Mucosa of rectum (tissue), 2 donors: ENCODE results near the gene IQSEC2.

Experiments used
- H3K27ac ChIP-seq, 2 donors: one replicate each; pipeline ENCODE4 v1.7.0; 2013; ENCODE audit warnings: inconsistent platforms in 2 of 2, low read depth in 2 of 2, low read length in 2 of 2
- H3K27me3 ChIP-seq, 2 donors: one replicate each; pipeline ENCODE4 v1.7.0; 2013; ENCODE audit warnings: low read length in 2 of 2; ENCODE audit not compliant: control insufficient read depth in 2 of 2, insufficient read depth in 2 of 2
- H3K36me3 ChIP-seq, 2 donors: one replicate each; pipeline ENCODE4 v1.7.0; 2013; ENCODE audit warnings: low read length in 2 of 2; ENCODE audit not compliant: control insufficient read depth in 2 of 2, insufficient read depth in 2 of 2
- H3K4me1 ChIP-seq, 2 donors: one replicate each; pipeline ENCODE4 v1.7.0; 2013; ENCODE audit warnings: low read length in 2 of 2, mild to moderate bottlenecking in 1 of 2; ENCODE audit not compliant: control insufficient read depth in 2 of 2, insufficient read depth in 2 of 2
- H3K4me3 ChIP-seq, 2 donors: one replicate each; pipeline ENCODE4 v1.7.0; 2013; ENCODE audit warnings: low read length in 2 of 2
- H3K9ac ChIP-seq, 2 donors: one replicate each; pipeline ENCODE4 v1.7.0; 2013; ENCODE audit warnings: low read length in 2 of 2, low read depth in 1 of 2, mild to moderate bottlenecking in 1 of 2
- H3K9me3 ChIP-seq, 2 donors: one replicate each; pipeline ENCODE4 v1.7.0; 2013; ENCODE audit warnings: low read length in 2 of 2; ENCODE audit not compliant: control insufficient read depth in 2 of 2
- donor health status: healthy.
- donor health status: Normal muscosa, but diverticular disease.

Gene IQSEC2

DNA sequence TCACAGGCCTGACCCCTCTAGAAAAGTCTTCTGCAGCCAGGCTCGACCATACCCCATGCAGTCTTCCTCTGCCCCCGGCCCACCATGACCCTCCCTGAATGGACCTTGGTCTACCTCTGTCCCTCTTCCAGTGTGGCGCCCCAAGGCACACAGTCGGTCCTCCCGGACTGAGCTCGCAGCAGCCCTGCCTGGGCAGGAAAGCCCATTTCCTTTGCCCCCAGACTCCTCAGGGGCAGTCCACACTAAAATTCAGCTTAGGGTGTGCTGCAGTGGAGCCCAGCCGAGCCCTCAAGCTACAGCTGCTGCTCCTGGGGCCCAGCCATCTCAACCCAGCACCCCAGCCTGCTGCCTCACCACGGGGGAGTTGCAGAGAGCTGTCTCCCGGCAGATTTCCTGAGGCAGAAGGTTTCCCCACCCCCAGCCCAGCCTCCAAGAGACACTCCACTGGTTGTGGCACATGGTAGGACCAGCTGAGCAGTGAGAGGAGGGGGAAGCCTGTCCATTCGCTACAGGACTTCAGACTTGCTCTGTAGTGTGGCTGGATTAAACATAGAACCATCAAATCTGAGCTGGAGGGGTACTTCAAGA, 37.5 kb upstream of the IQSEC2 start:
- Histone ChIP-seq H3K9me3 (no peaks in the 10 kb centered on the region), H3K4me1 (peaks cover 0 to 4% of the 10 kb centered on the region in 2 donors), H3K9ac (no peak overlapping the region), H3K36me3 (no peaks in the 10 kb centered on the region), H3K27me3 (peaks cover 42 to 48% of the 10 kb centered on the region in 2 donors), H3K4me3 (no peak overlapping the region), H3K27ac (no peak overlapping the region)

DNA sequence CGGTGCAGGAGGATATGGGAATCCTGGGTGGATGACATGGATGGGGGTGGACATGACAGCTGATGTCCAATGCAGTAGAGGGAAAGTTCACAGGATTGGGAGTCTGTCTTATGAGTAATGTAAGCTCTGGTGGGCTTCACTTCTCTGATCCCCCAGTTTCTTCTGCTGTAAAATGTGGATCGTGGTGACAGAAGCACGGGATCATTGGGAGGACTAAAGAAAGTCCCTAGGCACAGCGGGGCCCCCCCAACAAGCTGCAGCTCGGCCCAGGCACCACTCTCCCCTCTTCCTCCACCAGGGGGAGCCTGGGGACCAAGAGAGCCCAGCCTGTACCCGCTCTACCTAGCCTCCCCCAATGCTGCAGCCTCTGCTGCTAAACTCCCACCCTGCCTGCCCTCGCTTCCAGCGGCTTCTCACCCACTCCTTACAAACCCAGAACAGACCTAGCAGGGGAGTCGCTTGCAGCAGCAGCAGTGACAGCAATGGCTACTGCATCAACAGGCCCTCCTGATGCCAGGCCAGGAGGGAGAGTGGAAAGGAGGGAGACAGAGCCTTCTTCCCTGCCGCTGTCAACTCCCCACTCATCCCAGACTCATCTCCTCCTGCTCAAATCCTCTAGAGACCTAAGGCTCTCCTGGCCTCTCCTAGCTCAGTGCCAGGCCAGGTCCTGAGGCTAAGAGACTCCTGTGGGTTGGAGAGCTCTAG, 36.1 kb upstream of the IQSEC2 start:
- Histone ChIP-seq H3K27me3 (peaks cover 37 to 49% of the 10 kb centered on the region in 2 donors), H3K9me3 (no peaks in the 10 kb centered on the region), H3K36me3 (no peaks in the 10 kb centered on the region), H3K9ac (no peak overlapping the region), H3K4me3 (no peak overlapping the region), H3K27ac (no peak overlapping the region), H3K4me1 (peaks cover 4 to 7% of the 10 kb centered on the region in 2 donors)

DNA sequence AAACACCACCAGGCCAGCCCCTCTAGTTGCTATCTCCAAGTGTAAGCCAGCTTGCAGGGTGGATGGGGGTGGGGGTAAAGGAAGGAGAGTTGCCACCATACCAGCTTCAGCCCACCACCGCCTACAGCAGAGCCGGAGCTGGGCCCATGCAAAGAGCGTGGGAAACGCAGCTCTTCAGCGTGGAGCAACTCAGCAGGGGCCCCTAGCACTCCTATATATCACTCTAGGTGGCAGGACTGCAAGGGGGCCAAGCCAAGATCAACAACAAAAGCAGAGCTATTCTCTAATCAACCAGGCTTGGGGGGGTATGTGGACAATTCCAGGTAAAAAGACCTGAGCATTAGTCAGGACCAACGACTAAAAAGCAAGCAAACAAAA, 35.5 kb upstream of the IQSEC2 start:
- H3K36me3 ChIP-seq: no peaks in the 10 kb centered on the region
- no peak overlapping the region for H3K4me3 ChIP-seq
- H3K27ac ChIP-seq: no peak overlapping the region
- H3K4me1 ChIP-seq: peaks cover 4 to 7% of the 10 kb centered on the region in 2 donors
- H3K27me3 ChIP-seq: peaks cover 37 to 42% of the 10 kb centered on the region in 2 donors
- no peak overlapping the region for H3K9ac ChIP-seq
- no peaks in the 10 kb centered on the region for H3K9me3 ChIP-seq

DNA sequence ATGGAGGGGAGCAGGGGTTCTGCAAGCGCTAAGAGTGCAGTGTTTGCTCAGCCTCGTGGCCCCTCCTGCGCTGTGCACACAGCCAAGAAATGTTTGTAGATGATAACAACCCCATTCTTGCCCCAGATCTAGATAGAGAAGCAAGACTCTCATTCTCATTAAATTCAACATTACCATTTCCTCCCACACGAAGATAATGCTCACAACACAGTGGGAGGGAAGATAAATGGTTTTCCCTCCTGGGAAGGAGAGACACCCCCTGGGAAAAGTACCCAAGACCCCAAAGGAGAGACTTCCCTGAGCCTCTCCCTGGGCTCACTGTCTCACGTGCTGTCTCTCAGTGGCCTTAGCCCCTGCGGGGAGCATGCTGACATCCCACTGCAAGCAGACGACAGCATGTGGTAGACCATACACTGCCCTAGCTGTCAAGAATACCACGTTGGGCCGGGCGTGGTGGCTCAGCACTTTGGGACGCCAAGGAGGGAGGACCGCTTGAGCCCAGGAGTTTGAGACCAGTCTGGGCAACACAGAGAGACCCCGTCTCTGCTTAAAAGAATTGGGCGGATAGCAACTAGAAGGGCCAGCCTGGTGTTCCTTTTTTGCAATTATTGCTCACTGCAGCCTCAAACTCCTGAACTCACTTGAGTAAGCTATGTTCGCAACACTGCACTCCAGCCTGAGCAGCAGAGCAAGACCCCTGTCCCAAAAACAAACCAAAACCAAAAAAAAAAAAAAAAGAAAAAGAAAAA, 34.9 kb upstream of the IQSEC2 start:
- H3K9ac ChIP-seq: no peak overlapping the region
- peaks cover 4 to 7% of the 10 kb centered on the region in 2 donors for H3K4me1 ChIP-seq
- peaks cover 32 to 39% of the 10 kb centered on the region in 2 donors for H3K27me3 ChIP-seq
- no peaks in the 10 kb centered on the region for H3K36me3 ChIP-seq
- no peaks in the 10 kb centered on the region for H3K9me3 ChIP-seq
- H3K27ac ChIP-seq: no peak overlapping the region
- no peak overlapping the region for H3K4me3 ChIP-seq

GRCh38 chrX:53313728-53314105, 32.3 kb upstream of the IQSEC2 start:
- peak overlapping the region in 1 of 2 donors; percentile 39 for H3K27ac ChIP-seq

DNA sequence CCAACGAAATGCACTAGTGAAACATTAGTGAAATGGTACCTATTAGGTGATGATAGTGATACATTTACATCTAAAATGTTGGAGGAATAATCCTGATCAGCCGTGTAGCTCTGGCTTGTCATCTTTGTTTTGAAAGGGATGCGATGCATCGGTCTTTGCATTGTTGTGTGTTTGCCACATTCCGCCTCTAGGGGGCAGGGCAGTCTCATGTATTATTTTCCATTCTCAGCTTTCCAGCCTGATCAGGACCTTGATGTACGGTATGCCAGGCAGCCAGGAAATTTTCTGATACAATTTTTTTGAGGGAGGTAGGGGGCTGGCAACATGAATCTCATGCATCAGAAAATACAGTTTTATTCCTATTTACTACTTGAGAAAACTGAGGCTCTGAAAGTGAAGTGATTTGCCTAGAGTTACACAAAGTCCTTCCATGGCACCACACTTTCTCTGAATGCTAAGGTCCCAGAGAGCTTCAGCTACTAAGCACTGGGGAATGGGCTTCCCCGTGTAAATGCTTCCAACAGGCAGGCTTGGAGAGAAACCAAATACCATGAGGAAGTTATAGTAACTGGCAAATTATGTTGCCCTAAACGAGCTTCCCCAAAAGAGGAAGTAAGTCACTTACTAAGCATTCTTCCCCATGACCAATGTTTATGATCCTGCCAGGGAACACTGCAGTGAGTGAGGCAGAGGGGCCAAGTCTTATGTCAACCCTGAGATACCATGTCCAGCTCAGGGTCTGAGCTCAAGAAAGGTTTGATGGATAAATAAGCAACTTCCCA, 31.8 kb upstream of the IQSEC2 start:
- H3K4me3 ChIP-seq: no peak overlapping the region
- no peaks in the 10 kb centered on the region for H3K9me3 ChIP-seq
- peaks cover 7 to 25% of the 10 kb centered on the region in 2 donors for H3K27me3 ChIP-seq
- no peaks in the 10 kb centered on the region for H3K36me3 ChIP-seq
- no peak overlapping the region for H3K9ac ChIP-seq
- peak overlapping the region in 1 of 2 donors; percentile 39 for H3K27ac ChIP-seq
- peaks cover 0 to 7% of the 10 kb centered on the region in 2 donors for H3K4me1 ChIP-seq

More at GRCh38 chrX:53313728-53314105, 32.3 kb upstream of the IQSEC2 start:
- H3K27me3 ChIP-seq: peaks cover 11 to 31% of the 10 kb centered on the region in 2 donors
- H3K4me3 ChIP-seq: no peak overlapping the region
- peaks cover 0 to 7% of the 10 kb centered on the region in 2 donors for H3K4me1 ChIP-seq
- H3K9me3 ChIP-seq: no peaks in the 10 kb centered on the region
- H3K36me3 ChIP-seq: no peaks in the 10 kb centered on the region
- no peak overlapping the region for H3K9ac ChIP-seq

- Histone ChIP-seq H3K4me3 (no peak overlapping the region), H3K9me3 (no peaks in the 10 kb centered on the region), H3K27ac (no peak overlapping the region)
These were observed 28.5 kb upstream of the IQSEC2 start for GRCh38 chrX:53309837-53310236.

GRCh38 chrX:53308836-53309235, 27.5 kb upstream of the IQSEC2 start:
- H3K27me3 ChIP-seq: peaks cover 4 to 11% of the 10 kb centered on the region in 2 donors
- H3K36me3 ChIP-seq: no peaks in the 10 kb centered on the region
- H3K4me3 ChIP-seq: no peak overlapping the region
- no peak overlapping the region for H3K9ac ChIP-seq
- no peaks in the 10 kb centered on the region for H3K9me3 ChIP-seq
- no peak overlapping the region for H3K27ac ChIP-seq
- H3K4me1 ChIP-seq: peaks cover 0 to 7% of the 10 kb centered on the region in 2 donors

More at GRCh38 chrX:53309837-53310236, 28.5 kb upstream of the IQSEC2 start:
- Histone ChIP-seq H3K9ac (no peak overlapping the region), H3K27me3 (peaks cover 2 to 16% of the 10 kb centered on the region in 2 donors), H3K4me1 (peaks cover 0 to 7% of the 10 kb centered on the region in 2 donors), H3K36me3 (no peaks in the 10 kb centered on the region)

DNA sequence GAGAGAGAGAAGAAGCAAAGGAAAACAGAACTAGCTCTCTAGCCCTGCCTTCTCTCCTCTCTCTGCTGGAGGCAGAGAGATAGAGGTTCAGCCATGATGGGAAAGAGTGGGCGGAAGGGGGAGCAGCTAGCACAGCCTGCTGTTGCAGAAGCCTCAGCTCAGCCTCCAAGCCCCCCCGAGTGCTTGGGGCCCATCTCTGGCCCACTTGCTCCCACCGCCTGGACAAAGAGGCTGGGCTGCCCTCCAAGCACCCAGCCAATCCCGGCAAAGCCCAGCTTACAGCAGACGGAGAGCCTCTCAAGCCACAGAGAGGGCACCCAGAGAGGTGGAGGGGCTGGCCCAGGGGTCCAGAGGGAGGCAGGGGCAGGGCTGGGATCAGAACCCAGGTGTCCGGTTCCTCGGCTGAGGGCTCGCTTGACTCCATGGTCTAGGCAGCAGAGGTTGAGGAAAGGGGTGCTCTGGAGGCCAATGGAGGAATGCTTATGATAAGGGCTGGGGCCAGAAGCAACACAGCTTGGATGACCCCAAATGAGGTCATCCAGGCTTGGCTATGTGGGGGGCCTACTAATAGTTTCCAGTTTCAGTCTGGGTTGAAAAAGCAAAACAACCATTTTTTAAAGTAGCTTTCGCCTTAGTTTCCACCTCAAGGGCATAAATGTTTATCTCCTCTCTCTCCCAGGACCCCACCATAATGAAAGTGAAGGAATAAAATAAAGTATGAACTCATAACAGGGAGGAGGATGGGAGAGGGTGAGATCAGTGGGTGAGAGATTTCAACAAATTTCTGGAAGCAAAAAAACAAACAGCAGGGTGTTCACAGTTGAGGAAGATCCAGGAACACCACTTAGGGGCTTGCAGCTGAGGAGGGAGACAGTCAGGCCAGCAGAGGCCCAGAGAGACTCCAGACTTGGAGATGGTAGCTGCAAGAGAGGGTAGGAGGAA, 24.9 kb upstream of the IQSEC2 start:
- Histone ChIP-seq H3K4me1 (no peaks in the 10 kb centered on the region), H3K36me3 (no peaks in the 10 kb centered on the region), H3K4me3 (no peak overlapping the region), H3K27ac (no peak overlapping the region), H3K9me3 (no peaks in the 10 kb centered on the region), H3K9ac (no peak overlapping the region), H3K27me3 (peaks cover 4 to 8% of the 10 kb centered on the region in 2 donors)
